Gastroesophageal sphincter (tissue), 3 donors: ENCODE data around the gene ZNF19.

Experiments
- EP300 ChIP-seq: sonication (generic); formaldehyde crosslinking; IDR thresholded peaks from one replicate; pipeline ENCODE4 v1.6.1; 2017; ENCODE audit warnings: antibody characterized with exemption, mild to moderate bottlenecking
- POLR2A ChIP-seq, 2 donors: fragments of 450-650 bp; IDR thresholded peaks; one replicate each; pipeline ENCODE4 v1.6.1; 2017; ENCODE audit warnings: antibody characterized with exemption in 2 of 2, mild to moderate bottlenecking in 2 of 2, moderate library complexity in 1 of 2
- POLR2AphosphoS5 ChIP-seq: sonication (generic); formaldehyde crosslinking; IDR thresholded peaks from one replicate; pipeline ENCODE4 v1.6.1; 2017; ENCODE audit warnings: antibody characterized with exemption
- TF ChIP-seq, protein P1 (sequence below), 4 experiments: fragments of 200-600 bp in 2 of 4; fragments of 450-650 bp in 2 of 4; sonication (generic) in 1 of 4; IDR thresholded peaks; one replicate each; pipeline ENCODE4 v1.5.1; 2017 to 2019; ENCODE audit warnings: antibody characterized with exemption in 4 of 4, mild to moderate bottlenecking in 2 of 4, moderate library complexity in 2 of 4

DNA sequence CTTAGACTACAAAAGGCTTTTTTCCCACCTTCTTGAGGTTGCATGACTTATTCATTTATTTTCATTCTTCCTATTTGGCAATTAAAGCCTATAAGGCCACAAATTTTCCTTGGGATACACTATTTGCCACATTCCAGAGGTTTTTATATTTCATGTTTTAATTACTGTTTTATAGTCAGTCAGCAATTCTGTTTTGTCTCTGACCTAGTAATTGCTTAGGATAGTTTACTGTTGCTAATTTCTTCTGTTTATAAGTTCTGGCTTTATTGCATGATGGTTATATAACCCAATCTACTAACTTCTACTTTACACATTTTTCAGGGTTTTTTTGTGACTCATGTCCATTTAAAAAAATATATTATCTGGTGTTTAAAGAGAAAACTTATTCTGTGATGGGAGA is 29.6 kb downstream of the ZNF19 start:
- TF ChIP-seq, protein P1, sequence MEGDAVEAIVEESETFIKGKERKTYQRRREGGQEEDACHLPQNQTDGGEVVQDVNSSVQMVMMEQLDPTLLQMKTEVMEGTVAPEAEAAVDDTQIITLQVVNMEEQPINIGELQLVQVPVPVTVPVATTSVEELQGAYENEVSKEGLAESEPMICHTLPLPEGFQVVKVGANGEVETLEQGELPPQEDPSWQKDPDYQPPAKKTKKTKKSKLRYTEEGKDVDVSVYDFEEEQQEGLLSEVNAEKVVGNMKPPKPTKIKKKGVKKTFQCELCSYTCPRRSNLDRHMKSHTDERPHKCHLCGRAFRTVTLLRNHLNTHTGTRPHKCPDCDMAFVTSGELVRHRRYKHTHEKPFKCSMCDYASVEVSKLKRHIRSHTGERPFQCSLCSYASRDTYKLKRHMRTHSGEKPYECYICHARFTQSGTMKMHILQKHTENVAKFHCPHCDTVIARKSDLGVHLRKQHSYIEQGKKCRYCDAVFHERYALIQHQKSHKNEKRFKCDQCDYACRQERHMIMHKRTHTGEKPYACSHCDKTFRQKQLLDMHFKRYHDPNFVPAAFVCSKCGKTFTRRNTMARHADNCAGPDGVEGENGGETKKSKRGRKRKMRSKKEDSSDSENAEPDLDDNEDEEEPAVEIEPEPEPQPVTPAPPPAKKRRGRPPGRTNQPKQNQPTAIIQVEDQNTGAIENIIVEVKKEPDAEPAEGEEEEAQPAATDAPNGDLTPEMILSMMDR (IDR thresholded peaks at IDR 0.05): no peak
- TF ChIP-seq EP300 (no peak), POLR2AphosphoS5 (no peak), POLR2A (IDR thresholded peaks at IDR 0.05) (no peak)
